WTC11 (cell line): ENCODE measurements around the gene RDH12.

Experiments
- CREM ChIP-seq: sonication (generic); formaldehyde crosslinking; IDR thresholded peaks from 2 replicates; pipeline ENCODE4 v1.8.1; 2022; ENCODE audit warnings: mild to moderate bottlenecking, missing genetic modification reagents, moderate library complexity
- CTCF ChIP-seq: fragments of 200-600 bp; IDR thresholded peaks from 2 replicates; pipeline ENCODE4 v1.8.0; 2022; ENCODE audit warnings: antibody characterized with exemption
- FOXJ3 ChIP-seq: sonication (generic); formaldehyde crosslinking; IDR thresholded peaks from 2 replicates; pipeline ENCODE4 v1.9.0; 2021; ENCODE audit warnings: missing genetic modification reagents, mild to moderate bottlenecking, borderline replicate concordance
- RELA ChIP-seq: sonication (generic); formaldehyde crosslinking; IDR thresholded peaks from 2 replicates; pipeline ENCODE4 v1.8.1; 2022; ENCODE audit warnings: missing genetic modification reagents, mild to moderate bottlenecking, borderline replicate concordance
- RORB ChIP-seq: fragments of 250-450 bp; sonication (Bioruptor Pico); IDR thresholded peaks from 2 replicates; pipeline ENCODE4 v1.9.0; 2021; ENCODE audit warnings: mild to moderate bottlenecking
- TCF7 ChIP-seq: sonication (generic); formaldehyde crosslinking; IDR thresholded peaks from 2 replicates; pipeline ENCODE4 v1.8.0; 2022; ENCODE audit warnings: mild to moderate bottlenecking, low read depth, missing genetic modification reagents, moderate library complexity

GRCh38 chr14:67690011-67690410, 11.7 kb upstream of the RDH12 start:
- no peak for TF ChIP-seq RORB
- no peak for TF ChIP-seq CREM
- no peak for TF ChIP-seq FOXJ3 (CRISPR knock-in tag)
- TF ChIP-seq CTCF, result no peak
- no peak for TF ChIP-seq TCF7 (CRISPR knock-in tag)
- no peak for TF ChIP-seq RELA (CRISPR knock-in tag)
